K562 (cell line): ENCODE results near the gene MIEN1. TPM values are rescaled to one million over a fixed set of nuclear protein-coding genes. Genes with fewer than 3 reads are reported as not detected.

Source experiments
- EWSR1 ChIP-seq: fragments of 450-650 bp; IDR thresholded peaks from 2 replicates; pipeline ENCODE4 v1.6.1; 2018; ENCODE audit warnings: borderline replicate concordance, mild to moderate bottlenecking, low read depth, moderate library complexity; ENCODE audit not compliant: partially characterized antibody
- HNRNPL ChIP-seq: fragments of 200-400 bp; formaldehyde crosslinking; IDR thresholded peaks from 2 replicates; pipeline ENCODE4 v1.6.1; 2017; ENCODE audit warnings: low read depth, mild to moderate bottlenecking, low read length
- MITF ChIP-seq: IDR thresholded peaks from 2 replicates; pipeline ENCODE4 v1.6.1; 2014; ENCODE audit warnings: antibody characterized with exemption
- NEUROD1 ChIP-seq: fragments of 150-350 bp; IDR thresholded peaks from 2 replicates; pipeline ENCODE4 v1.6.1; 2014; ENCODE audit warnings: borderline replicate concordance, low read length, low read depth; ENCODE audit not compliant: partially characterized antibody
- NFE2 ChIP-seq: IDR thresholded peaks from 2 replicates; pipeline ENCODE4 v1.6.1; 2014; ENCODE audit warnings: antibody characterized with exemption, low read depth
- NFXL1 ChIP-seq: fragments of 450-650 bp; formaldehyde crosslinking; IDR thresholded peaks from 2 replicates; pipeline ENCODE4 v1.4.0; 2021; ENCODE audit warnings: mild to moderate bottlenecking
- POLR2G ChIP-seq: fragments of 200-400 bp; formaldehyde crosslinking; IDR thresholded peaks from 2 replicates; pipeline ENCODE4 v1.6.1; 2017; ENCODE audit warnings: low read depth, mild to moderate bottlenecking, antibody characterized with exemption, low read length, moderate library complexity
- PREB ChIP-seq: sonication (generic); formaldehyde crosslinking; IDR thresholded peaks from 2 replicates; pipeline ENCODE4 v1.8.1; 2023; ENCODE audit warnings: mild to moderate bottlenecking, missing genetic modification reagents
- SAP30 ChIP-seq: fragments of 200-600 bp; sonication (generic); IDR thresholded peaks from 2 replicates; pipeline ENCODE4 v1.6.1; 2012; ENCODE audit warnings: borderline replicate concordance, low read depth, mild to moderate bottlenecking, moderate library complexity, low read length, control low read depth, inconsistent platforms; ENCODE audit not compliant: insufficient read depth, poor library complexity, severe bottlenecking
- SIN3A ChIP-seq, 2 experiments: fragments of 150-350 bp in 1 of 2; IDR thresholded peaks; 2 replicates each; pipeline ENCODE4 v1.6.1; 2011 to 2016; ENCODE audit warnings: borderline replicate concordance in 2 of 2, low read depth in 2 of 2, low read length in 2 of 2, mild to moderate bottlenecking in 2 of 2, moderate library complexity in 2 of 2; ENCODE audit not compliant: control insufficient read depth in 1 of 2
- ZBTB7A ChIP-seq: IDR thresholded peaks from 2 replicates; pipeline ENCODE4 v1.6.1; 2011; ENCODE audit warnings: low read depth, mild to moderate bottlenecking, low read length, moderate library complexity, borderline replicate concordance; ENCODE audit not compliant: control insufficient read depth
- ZNF511 ChIP-seq: sonication (generic); formaldehyde crosslinking; IDR thresholded peaks from 2 replicates; pipeline ENCODE4 v1.8.0; 2022; ENCODE audit warnings: mild to moderate bottlenecking, missing genetic modification reagents
- ZNF707 ChIP-seq: fragments of 250-450 bp; sonication (Bioruptor Pico); conservative IDR thresholded peaks from 2 replicates; pipeline ENCODE4 v1.8.0; 2022; ENCODE audit warnings: inconsistent platforms, mild to moderate bottlenecking, moderate library complexity
- polyA plus RNA-seq, 8 experiments: library from polyadenylated mRNA; depleted of rRNA in 4 of 8; stranded (reverse) in 5 of 8; unstranded in 3 of 8; fragments of >200 nt; fragmentation: Nextera tagmentation in 2 of 8; fragmentation: Illumina TruSeq in 1 of 8; extraction: Ambion mirVana in 2 of 8; extraction: Trizol in 1 of 8; gene quantifications; 2 replicates each; pipeline versions ENCODE4 v1.2.1 to v1.2.3, GENCODE V29; 2011 to 2014; ENCODE audit warnings: inconsistent platforms in 1 of 8, missing spikeins in 1 of 8
- total RNA-seq, 7 experiments: library from RNA; depleted of rRNA in 6 of 7; stranded (reverse); fragments of >200 nt in 6 of 7; fragmentation: Illumina TruSeq in 2 of 7; extraction: Trizol in 2 of 7; gene quantifications; 2 replicates each; pipeline versions ENCODE4 v1.2.1 to v1.2.3, GENCODE V29; 2011 to 2021; ENCODE audit warnings: low replicate concordance in 1 of 7

Gene MIEN1
- total and polyA plus RNA-seq, 9 of the 15 experiments (the other 6 are each of a cell fraction or from before 2014, with no cell fraction given): 61.3 to 142 (median 78.9) TPM

GRCh38 chr17:39754161-39754957 is 24.0 kb upstream of the MIEN1 start (continued):
- TF ChIP-seq EWSR1 (no peak), ZBTB7A (peak; percentile 80), MITF (no peak), NFXL1 (CRISPR knock-in tag) (no peak), HNRNPL (peak; percentile 95), NEUROD1 (peak; percentile 8), POLR2G (peak; percentile 85), SAP30 (no peak), ZNF707 (CRISPR knock-in tag) (no peak), SIN3A (IDR thresholded peaks at IDR 0.05; ENCODE audit: borderline replicate concordance in 2 of 2, control insufficient read depth in 1 of 2, low read depth in 2 of 2, low read length in 2 of 2) (peak; percentile 53 to 55; a peak in 1 of 4 replicates), PREB (CRISPR knock-in tag) (no peak), NFE2 (no peak), ZNF511 (CRISPR knock-in tag) (peak; percentile 73; the same call in 1 of the 2 replicates)
